ENCODE measurements around the gene KDM5C. TPM values are rescaled to one million over a fixed set of nuclear protein-coding genes. Genes with fewer than 3 reads are reported as not detected.

Gene KDM5C
- total and polyA plus RNA-seq, 9 of the 15 experiments (the other 6 are each of a cell fraction or from before 2014, with no cell fraction given) = 0.62 to 136 (median 52.4) TPM

- TF ChIP-seq ZNF395 (CRISPR knock-in tag; IDR thresholded peaks at IDR 0.05) (no peak), ARID1B (IDR thresholded peaks at IDR 0.05) (peak; percentile 34), RBFOX2 (IDR thresholded peaks at IDR 0.05; ENCODE audit: low read depth, low read length) (0 out of 2 replicates have a peak, but pooled peaks have one; percentile 20), CBFA2T3 (IDR thresholded peaks at IDR 0.05) (peak; percentile 57), ZNF274 (IDR thresholded peaks at IDR 0.05; ENCODE audit: borderline replicate concordance, low read depth, low read length) (no peak), PRDM10 (IDR thresholded peaks at IDR 0.05; ENCODE audit: partially characterized antibody) (peak; percentile 83), MEIS2 (IDR thresholded peaks at IDR 0.05; ENCODE audit: partially characterized antibody) (peak; percentile 57), ZBTB40 (IDR thresholded peaks at IDR 0.05) (0 out of 2 replicates have a peak, but pooled peaks have one; percentile 17), ZBTB40 (CRISPR knock-in tag; IDR thresholded peaks at IDR 0.05) (no peak), TFAP4 (CRISPR knock-in tag; IDR thresholded peaks at IDR 0.05; ENCODE audit: borderline replicate concordance) (peak; percentile 23; the same call in 1 of the 2 replicates), PKNOX1 (IDR thresholded peaks at IDR 0.05) (peak; percentile 47; the same call in 1 of the 2 replicates)
These were observed 41.9 kb upstream of the KDM5C start (continued) for GRCh38 chrX:53266914-53267313.
